Measurements from ENCODE around the gene BCS1L. TPM values are rescaled to one million over a fixed set of nuclear protein-coding genes. Genes with fewer than 3 reads are reported as not detected.

The BCS1L gene
- total and polyA plus RNA-seq, 2 of the 13 experiments (the other 11 are each of a cell fraction or from before 2014, with no cell fraction given) = 48.9 to 76.0 TPM

- TF ChIP-seq ZNF253 (CRISPR knock-in tag; IDR thresholded peaks at IDR 0.05; ENCODE audit: borderline replicate concordance) (no peak), KLF16 (CRISPR knock-in tag; IDR thresholded peaks at IDR 0.05) (peak in 1 of 2 experiments; percentile 75; a peak in 1 of 4 replicates), ZNF318 (CRISPR knock-in tag; IDR thresholded peaks at IDR 0.05) (0 out of 2 replicates have a peak, but pooled peaks have one; percentile 61), FOXP4 (CRISPR knock-in tag; IDR thresholded peaks at IDR 0.05) (peak; percentile 56), ZNF407 (CRISPR knock-in tag; IDR thresholded peaks at IDR 0.05; ENCODE audit: not compliant biosample characterization) (peak; percentile 85), GMEB2 (CRISPR knock-in tag; IDR thresholded peaks at IDR 0.05; ENCODE audit: low read depth) (0 out of 2 replicates have a peak, but pooled peaks have one; percentile 18)
These were observed at the start of gene BCS1L, which contains the start of gene ZNF142 (continued) for GRCh38 chr2:218659258-218659987.

Measured in HepG2 (cell line).